Endothelial cell of umbilical vein (primary cell): ENCODE results near the gene TFIP11. TPM values are rescaled to one million over a fixed set of nuclear protein-coding genes. Genes with fewer than 3 reads are reported as not detected.

Source experiments
- BruUV-seq: library from RNA; stranded (reverse); fragments of 400-500 nt; replicated peaks from 2 replicates; lab custom pipeline; 2021; lab: Mats Ljungman, UMichigan
- CTCF ChIA-PET: fragments of 300-600, 350-600 bp; sonication (Branson Sonifier 250); formaldehyde crosslinking; loops from one replicate; lab custom pipeline; 2021; ENCODE audit warnings: antibody characterized with exemption, inconsistent platforms; lab: Charles Lee
- POLR2A ChIA-PET: fragments of 300-600, 350-600 bp; sonication (Branson Sonifier 250); formaldehyde crosslinking; loops from one replicate; lab custom pipeline; 2021; ENCODE audit warnings: antibody characterized with exemption, inconsistent platforms; lab: Charles Lee
- DNase-seq: peaks from one replicate; pipeline ENCODE4 v3.0.0-alpha.2; 2011; ENCODE audit warnings: low read depth, low spot score
- FAIRE-seq: peaks from 2 replicates; lab custom pipeline; 2011; peaks lifted over from hg19 to GRCh38; lab: Jason Lieb, UNC
- H2AFZ ChIP-seq: 2 replicates; pipeline ENCODE4 v1.6.0; 2012; ENCODE audit warnings: low read depth, low read length, control low read depth, inconsistent platforms
- H3K27ac ChIP-seq: 2 replicates; pipeline ENCODE4 v1.5.1; 2011; ENCODE audit warnings: low read depth, mild to moderate bottlenecking, control low read depth, low read length, moderate library complexity; ENCODE audit not compliant: insufficient read depth
- H3K27me3 ChIP-seq, 2 experiments: 2 replicates each; pipeline versions ENCODE4 v1.6.0 to v1.6.1; 2011; ENCODE audit warnings: low read length in 2 of 2, mixed read lengths in 1 of 2; ENCODE audit not compliant: control insufficient read depth in 2 of 2, insufficient read depth in 2 of 2
- H3K36me3 ChIP-seq, 2 experiments: 2 replicates in 1 of 2; 3 replicates in 1 of 2; pipeline ENCODE4 v1.5.1; 2011; ENCODE audit warnings: low read length in 2 of 2, mild to moderate bottlenecking in 1 of 2, moderate library complexity in 1 of 2; ENCODE audit not compliant: control insufficient read depth in 2 of 2, insufficient read depth in 2 of 2; ENCODE audit errors: extremely low read depth in 1 of 2
- H3K4me1 ChIP-seq: 3 replicates; pipeline ENCODE4 v1.5.1; 2011; ENCODE audit warnings: mild to moderate bottlenecking, low read length; ENCODE audit not compliant: control insufficient read depth, insufficient read depth; ENCODE audit errors: extremely low read depth
- H3K4me2 ChIP-seq: 2 replicates; pipeline ENCODE4 v1.6.1; 2011; ENCODE audit warnings: low read length, control low read depth, mixed read lengths; ENCODE audit not compliant: insufficient read depth
- H3K4me3 ChIP-seq, 3 experiments: fragments of 200-600 bp in 1 of 3; sonication (generic), shearing (Covaris generic) in 1 of 3; replicated peaks in 1 of 3; 2 replicates each; pipeline ENCODE4 v1.5.1; 2011 to 2016; ENCODE audit warnings: control low read depth in 3 of 3, low read length in 3 of 3, mild to moderate bottlenecking in 2 of 3, inconsistent platforms in 1 of 3, low read depth in 1 of 3, moderate library complexity in 1 of 3; ENCODE audit not compliant: insufficient read depth in 1 of 3
- H3K79me2 ChIP-seq: 2 replicates; pipeline ENCODE4 v1.6.0; 2012; ENCODE audit warnings: low read length, inconsistent platforms; ENCODE audit not compliant: control insufficient read depth, insufficient read depth
- H3K9ac ChIP-seq: replicated peaks from 2 replicates; pipeline ENCODE3; 2011; ENCODE audit warnings: low read length, control low read depth; ENCODE audit not compliant: insufficient read depth; ENCODE audit errors: extremely low read depth
- H3K9me1 ChIP-seq: replicated peaks from 3 replicates; pipeline ENCODE4 v1.6.0; 2011; ENCODE audit warnings: mild to moderate bottlenecking, low read length; ENCODE audit not compliant: control insufficient read depth, insufficient read depth; ENCODE audit errors: extremely low read depth
- H3K9me3 ChIP-seq: replicated peaks from 2 replicates; pipeline ENCODE4 v1.5.1; 2012; ENCODE audit warnings: low read length, inconsistent platforms; ENCODE audit not compliant: control insufficient read depth, insufficient read depth
- H4K20me1 ChIP-seq: replicated peaks from 2 replicates; pipeline ENCODE3; 2011; ENCODE audit warnings: mild to moderate bottlenecking, low read length; ENCODE audit not compliant: control insufficient read depth, insufficient read depth; ENCODE audit errors: extremely low read depth
- EZH2 ChIP-seq: IDR thresholded peaks from 2 replicates; pipeline ENCODE4 v1.6.1; 2012; ENCODE audit warnings: borderline replicate concordance, low read depth, mild to moderate bottlenecking, moderate library complexity, low read length, inconsistent platforms; ENCODE audit not compliant: severe bottlenecking
- FOS ChIP-seq: IDR thresholded peaks from 2 replicates; pipeline ENCODE4 v1.6.1; 2011; ENCODE audit warnings: mild to moderate bottlenecking, low read length, moderate library complexity, borderline replicate concordance; ENCODE audit not compliant: insufficient read depth
- GATA2 ChIP-seq: IDR thresholded peaks from 2 replicates; pipeline ENCODE4 v1.7.0; 2011; ENCODE audit warnings: low read depth, mild to moderate bottlenecking, moderate library complexity, mixed read lengths, low read length; ENCODE audit not compliant: insufficient read length, insufficient read depth
- JUN ChIP-seq: IDR thresholded peaks from 2 replicates; pipeline ENCODE4 v1.6.1; 2011; ENCODE audit warnings: borderline replicate concordance, low read depth; ENCODE audit not compliant: insufficient read length, insufficient read depth
- MYC ChIP-seq: IDR thresholded peaks from one replicate; pipeline ENCODE4 v1.6.1; 2011; ENCODE audit warnings: mild to moderate bottlenecking, low read depth, low read length
- POLR2A ChIP-seq: IDR thresholded peaks from 2 replicates; pipeline ENCODE4 v1.6.1; 2012; ENCODE audit warnings: low read depth, mild to moderate bottlenecking, control low read depth, low read length
- POLR2AphosphoS5 ChIP-seq: IDR thresholded peaks from 2 replicates; pipeline ENCODE4 v1.6.1; 2012; ENCODE audit warnings: low read depth, mild to moderate bottlenecking, control low read depth, low read length, moderate library complexity; ENCODE audit not compliant: insufficient read depth
- dilution Hi-C: fragments of 300-500 bp; cut with MboI; formaldehyde crosslinking; loops from one replicate; pipeline ENCODE4 v1.15.0; 2019; ENCODE audit warnings: low sequenced_read_pairs; ENCODE audit not compliant: extremely low pct_ligation_motif_present
- intact Hi-C: fragments of 100-400 bp; cut with micrococcal nuclease; formaldehyde crosslinking; loops from one replicate; pipeline ENCODE4 v1.10.0; 2022
- polyA plus RNA-seq, 4 experiments: library from polyadenylated mRNA; depleted of rRNA in 3 of 4; stranded (reverse) in 3 of 4; unstranded in 1 of 4; fragments of >200 nt; gene quantifications; 2 replicates each; pipeline versions ENCODE4 v1.2.1 to v1.2.3, GENCODE V29; 2011 to 2012; ENCODE audit warnings: missing spikeins in 1 of 4
- total RNA-seq: library from RNA; stranded (reverse); gene quantifications from 2 replicates; pipeline ENCODE4 v1.2.3, GENCODE V29; 2021
- TF ChIP-seq, protein P1 (sequence below), 2 donors: IDR thresholded peaks; 1 replicate in 1 of 2; 2 replicates in 1 of 2; pipeline ENCODE4 v1.5.1; 2011; ENCODE audit warnings: low read length in 2 of 2, mild to moderate bottlenecking in 2 of 2, moderate library complexity in 2 of 2, control low read depth in 1 of 2, inconsistent platforms in 1 of 2, low read depth in 1 of 2; ENCODE audit not compliant: insufficient read depth in 1 of 2; ENCODE audit errors: extremely low read depth in 1 of 2
- TF ChIP-seq, protein P2 (sequence below): IDR thresholded peaks from 2 replicates; pipeline ENCODE4 v1.6.1; 2011; ENCODE audit not compliant: insufficient read depth, insufficient read length

The TFIP11 gene
- total and polyA plus RNA-seq, 2 donors (not counting 3 experiments of a cell fraction or from before 2014, with no cell fraction given): 35.7 to 54.9 TPM

- ChIA-PET POLR2A (no interaction called here), CTCF (no interaction called here)
- H3K79me2 ChIP-seq: peaks cover 9% of the 10 kb centered on the region
Measured at GRCh38 chr22:26548984-26549383, 36.7 kb upstream of the TFIP11 start.

DNA sequence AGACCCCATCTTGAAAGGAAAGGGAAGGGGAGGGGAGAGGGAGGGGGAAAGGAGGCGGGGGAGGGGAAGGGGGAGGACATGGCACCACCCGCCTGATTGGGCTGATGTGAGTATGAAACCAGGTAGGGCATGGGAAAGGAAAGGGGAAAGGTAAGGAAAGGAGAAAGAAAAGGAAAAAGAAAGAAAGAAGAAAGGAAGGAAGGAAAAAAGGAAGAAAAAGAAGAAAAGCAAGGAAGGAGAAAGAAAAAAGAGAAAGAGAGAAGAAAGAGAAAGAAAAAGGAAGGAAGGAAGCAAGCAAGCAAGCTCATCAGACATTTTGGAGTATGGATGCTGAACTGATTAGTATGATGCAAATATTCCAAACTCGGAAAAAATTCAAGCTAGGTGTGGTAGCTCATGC, 36.0 kb upstream of the TFIP11 start:
- ChIA-PET POLR2A (no interaction called here), CTCF (no interaction called here)
- peaks cover 0 to 8% of the 10 kb centered on the region in 2 experiments for H3K36me3 ChIP-seq
- H3K4me2 ChIP-seq: no peak overlapping the region
- FAIRE-seq (no peak), DNase-seq (no peak)
- H4K20me1 ChIP-seq: no peaks in the 10 kb centered on the region
- no peak overlapping the region for H3K27ac ChIP-seq
- dilution Hi-C loops: no loop called here
- H3K9ac ChIP-seq: no peak overlapping the region
- intact Hi-C loops: no loop called here
- BruUV-seq: no TSS peak
- TF ChIP-seq FOS (no peak), MYC (no peak), EZH2 (no peak), JUN (no peak), POLR2A (no peak), GATA2 (no peak)
- TF ChIP-seq, protein P1, sequence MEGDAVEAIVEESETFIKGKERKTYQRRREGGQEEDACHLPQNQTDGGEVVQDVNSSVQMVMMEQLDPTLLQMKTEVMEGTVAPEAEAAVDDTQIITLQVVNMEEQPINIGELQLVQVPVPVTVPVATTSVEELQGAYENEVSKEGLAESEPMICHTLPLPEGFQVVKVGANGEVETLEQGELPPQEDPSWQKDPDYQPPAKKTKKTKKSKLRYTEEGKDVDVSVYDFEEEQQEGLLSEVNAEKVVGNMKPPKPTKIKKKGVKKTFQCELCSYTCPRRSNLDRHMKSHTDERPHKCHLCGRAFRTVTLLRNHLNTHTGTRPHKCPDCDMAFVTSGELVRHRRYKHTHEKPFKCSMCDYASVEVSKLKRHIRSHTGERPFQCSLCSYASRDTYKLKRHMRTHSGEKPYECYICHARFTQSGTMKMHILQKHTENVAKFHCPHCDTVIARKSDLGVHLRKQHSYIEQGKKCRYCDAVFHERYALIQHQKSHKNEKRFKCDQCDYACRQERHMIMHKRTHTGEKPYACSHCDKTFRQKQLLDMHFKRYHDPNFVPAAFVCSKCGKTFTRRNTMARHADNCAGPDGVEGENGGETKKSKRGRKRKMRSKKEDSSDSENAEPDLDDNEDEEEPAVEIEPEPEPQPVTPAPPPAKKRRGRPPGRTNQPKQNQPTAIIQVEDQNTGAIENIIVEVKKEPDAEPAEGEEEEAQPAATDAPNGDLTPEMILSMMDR (IDR thresholded peaks at IDR 0.05; ENCODE audit: extremely low read depth in 1 of 2, insufficient read depth in 1 of 2, low read depth in 1 of 2, low read length in 2 of 2): no peak
- TF ChIP-seq, protein P2, sequence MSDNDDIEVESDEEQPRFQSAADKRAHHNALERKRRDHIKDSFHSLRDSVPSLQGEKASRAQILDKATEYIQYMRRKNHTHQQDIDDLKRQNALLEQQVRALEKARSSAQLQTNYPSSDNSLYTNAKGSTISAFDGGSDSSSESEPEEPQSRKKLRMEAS: no peak
- H3K4me3 ChIP-seq: no peak overlapping the region
- no peaks in the 10 kb centered on the region for H3K9me3 ChIP-seq
- H2AFZ ChIP-seq: no peak overlapping the region
- no peaks in the 10 kb centered on the region for H3K27me3 ChIP-seq
- no peaks in the 10 kb centered on the region for H3K9me1 ChIP-seq
- H3K79me2 ChIP-seq: peaks cover 9% of the 10 kb centered on the region
- H3K4me1 ChIP-seq: peaks cover 10% of the 10 kb centered on the region

More at GRCh38 chr22:26548984-26549383, 36.7 kb upstream of the TFIP11 start:
- no peaks in the 10 kb centered on the region for H3K27me3 ChIP-seq
- TF ChIP-seq GATA2 (no peak), FOS (no peak), MYC (no peak), EZH2 (no peak), POLR2AphosphoS5 (no peak)
- H3K4me3 ChIP-seq: no peak overlapping the region
- DNase-seq (no peak), FAIRE-seq (no peak)
- intact Hi-C loops (no loop called here), dilution Hi-C loops (no loop called here)
- no peak overlapping the region for H3K9ac ChIP-seq
- no peak overlapping the region for H2AFZ ChIP-seq
- no peaks in the 10 kb centered on the region for H3K9me3 ChIP-seq
- no TSS peak for BruUV-seq
- no peak overlapping the region for H3K4me2 ChIP-seq
- peaks cover 16% of the 10 kb centered on the region for H3K4me1 ChIP-seq
- H3K9me1 ChIP-seq: no peaks in the 10 kb centered on the region
- H4K20me1 ChIP-seq: no peaks in the 10 kb centered on the region
- peaks cover 0 to 5% of the 10 kb centered on the region in 2 experiments for H3K36me3 ChIP-seq
- no peak overlapping the region for H3K27ac ChIP-seq
